Measurements from ENCODE around the gene ABCD3.

GRCh38 chr1:94406446-94406845, 11.7 kb upstream of the ABCD3 start:
- TF ChIP-seq CTCF (conservative IDR thresholded peaks at IDR 0.05 in 1 of 2, IDR thresholded peaks at IDR 0.05 in 1 of 2; ENCODE audit: low read depth in 1 of 2, low read length in 2 of 2) (no peak), EZH2 (IDR thresholded peaks at IDR 0.05; ENCODE audit: low read length, missing control alignments) (no peak)

All from fibroblast of lung (primary cell).